Measurements from ENCODE around the gene ERG. TPM values are rescaled to one million over a fixed set of nuclear protein-coding genes. Genes with fewer than 3 reads are reported as not detected.

ERG gene
- total RNA-seq, 2 experiments from 2014 or later = not detected

DNA sequence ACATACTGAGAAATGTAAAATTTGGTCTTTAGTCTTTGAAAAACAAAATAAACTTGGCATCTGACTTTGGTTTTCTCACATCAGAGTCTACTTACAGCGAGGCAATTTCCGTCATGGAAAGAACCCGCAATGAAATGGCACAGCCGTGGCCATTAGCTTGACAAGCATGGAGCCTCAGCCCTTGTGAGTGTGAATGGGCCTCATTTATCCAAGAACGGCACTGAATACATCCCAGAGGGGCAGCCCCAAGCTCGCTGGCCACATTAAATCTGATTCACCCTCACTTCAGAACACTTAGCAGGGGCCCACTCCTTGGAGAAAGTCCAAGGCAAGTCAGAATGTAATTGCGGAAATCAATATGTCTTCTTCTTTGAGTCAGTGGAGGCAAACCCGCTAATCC lies 64.8 kb downstream of the ERG start:
- no peaks in the 10 kb centered on the region for H3K36me3 ChIP-seq (ENCODE audit: insufficient read depth, low read length)
- no peak overlapping the region for H3K4me2 ChIP-seq (ENCODE audit: low read length)
- H3K27ac ChIP-seq (ENCODE audit: low read depth, low read length, poor library complexity, severe bottlenecking) = no peak overlapping the region
- no peak for DNase-seq (ENCODE audit: low spot score)
- POLR2A ChIA-PET = no interaction called here
- no TSS peak for BruUV-seq (replicated peaks)
- H3K9me2 ChIP-seq (ENCODE audit: insufficient read depth, low read length) = no peaks in the 10 kb centered on the region
- H3K4me1 ChIP-seq (ENCODE audit: insufficient read depth, low read length, poor library complexity, severe bottlenecking) = no peaks in the 10 kb centered on the region
- TF ChIP-seq, protein P1, sequence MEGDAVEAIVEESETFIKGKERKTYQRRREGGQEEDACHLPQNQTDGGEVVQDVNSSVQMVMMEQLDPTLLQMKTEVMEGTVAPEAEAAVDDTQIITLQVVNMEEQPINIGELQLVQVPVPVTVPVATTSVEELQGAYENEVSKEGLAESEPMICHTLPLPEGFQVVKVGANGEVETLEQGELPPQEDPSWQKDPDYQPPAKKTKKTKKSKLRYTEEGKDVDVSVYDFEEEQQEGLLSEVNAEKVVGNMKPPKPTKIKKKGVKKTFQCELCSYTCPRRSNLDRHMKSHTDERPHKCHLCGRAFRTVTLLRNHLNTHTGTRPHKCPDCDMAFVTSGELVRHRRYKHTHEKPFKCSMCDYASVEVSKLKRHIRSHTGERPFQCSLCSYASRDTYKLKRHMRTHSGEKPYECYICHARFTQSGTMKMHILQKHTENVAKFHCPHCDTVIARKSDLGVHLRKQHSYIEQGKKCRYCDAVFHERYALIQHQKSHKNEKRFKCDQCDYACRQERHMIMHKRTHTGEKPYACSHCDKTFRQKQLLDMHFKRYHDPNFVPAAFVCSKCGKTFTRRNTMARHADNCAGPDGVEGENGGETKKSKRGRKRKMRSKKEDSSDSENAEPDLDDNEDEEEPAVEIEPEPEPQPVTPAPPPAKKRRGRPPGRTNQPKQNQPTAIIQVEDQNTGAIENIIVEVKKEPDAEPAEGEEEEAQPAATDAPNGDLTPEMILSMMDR (conservative IDR thresholded peaks at IDR 0.05; ENCODE audit: low read length) = no peak
- no peak for TF ChIP-seq EZH2phosphoT487 (IDR thresholded peaks at IDR 0.05; ENCODE audit: borderline replicate concordance, low read depth, low read length)
- CTCF ChIA-PET (ENCODE audit: unreplicated experiment) = no interaction called here
- H2AFZ ChIP-seq (ENCODE audit: low read length) = no peak overlapping the region
- intact Hi-C loops (cut with micrococcal nuclease; ENCODE audit: unreplicated experiment) = no loop called here
- no peaks in the 10 kb centered on the region for H3K79me2 ChIP-seq (ENCODE audit: insufficient read depth, low read depth, low read length)
- no peaks in the 10 kb centered on the region for H3K9me3 ChIP-seq (ENCODE audit: low read length)
- H4K20me1 ChIP-seq (ENCODE audit: insufficient read depth, low read length) = no peaks in the 10 kb centered on the region
- no peak overlapping the region for H3K4me3 ChIP-seq (ENCODE audit: low read depth, low read length, poor library complexity, severe bottlenecking)

DNA sequence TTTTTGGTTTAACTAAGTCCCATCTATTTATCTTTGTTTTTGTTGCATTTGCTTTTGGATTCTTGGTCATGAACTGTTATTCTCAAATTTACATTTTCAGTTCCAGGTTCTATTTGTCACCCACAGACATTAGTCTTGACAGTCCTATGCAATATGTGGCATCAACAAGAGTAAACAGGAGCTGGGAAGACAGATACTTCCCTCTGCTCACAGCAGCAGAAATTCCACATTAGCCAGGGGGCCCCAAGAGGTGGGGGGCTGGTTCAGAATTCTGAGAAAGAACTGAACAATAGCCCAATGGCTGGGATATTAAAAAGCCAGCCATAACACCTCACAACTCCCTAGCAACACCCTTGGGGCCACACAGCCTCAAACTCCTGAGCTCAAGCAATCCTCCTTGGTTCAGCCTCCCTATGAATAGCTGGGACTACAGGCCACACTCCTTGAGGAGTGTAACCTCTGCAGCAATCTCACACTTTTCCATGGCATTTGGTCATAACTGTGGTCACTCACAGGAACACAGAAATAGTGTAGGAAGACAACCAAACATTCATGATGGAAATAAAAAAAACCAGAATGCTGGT lies 67.8 kb downstream of the ERG start:
- Histone ChIP-seq H2AFZ (ENCODE audit: low read length) (no peak overlapping the region), H3K4me1 (ENCODE audit: insufficient read depth, low read length, poor library complexity, severe bottlenecking) (no peaks in the 10 kb centered on the region), H3K79me2 (ENCODE audit: insufficient read depth, low read depth, low read length) (no peaks in the 10 kb centered on the region), H3K9me3 (ENCODE audit: low read length) (no peaks in the 10 kb centered on the region), H4K20me1 (ENCODE audit: insufficient read depth, low read length) (no peaks in the 10 kb centered on the region), H3K27ac (ENCODE audit: low read depth, low read length, poor library complexity, severe bottlenecking) (no peak overlapping the region), H3K9me2 (ENCODE audit: insufficient read depth, low read length) (no peaks in the 10 kb centered on the region), H3K36me3 (ENCODE audit: insufficient read depth, low read length) (no peaks in the 10 kb centered on the region), H3K4me3 (ENCODE audit: low read depth, low read length, poor library complexity, severe bottlenecking) (no peak overlapping the region), H3K4me2 (ENCODE audit: low read length) (no peak overlapping the region)
- no peak for DNase-seq (ENCODE audit: low spot score)
- POLR2A ChIA-PET = no interaction called here
- TF ChIP-seq, protein P1 (conservative IDR thresholded peaks at IDR 0.05; ENCODE audit: low read length) = no peak
- no peak for TF ChIP-seq EZH2phosphoT487 (IDR thresholded peaks at IDR 0.05; ENCODE audit: borderline replicate concordance, low read depth, low read length)
- CTCF ChIA-PET (ENCODE audit: unreplicated experiment) = no interaction called here
- intact Hi-C loops (cut with micrococcal nuclease; ENCODE audit: unreplicated experiment) = no loop called here
- BruUV-seq (replicated peaks) = no TSS peak

DNA sequence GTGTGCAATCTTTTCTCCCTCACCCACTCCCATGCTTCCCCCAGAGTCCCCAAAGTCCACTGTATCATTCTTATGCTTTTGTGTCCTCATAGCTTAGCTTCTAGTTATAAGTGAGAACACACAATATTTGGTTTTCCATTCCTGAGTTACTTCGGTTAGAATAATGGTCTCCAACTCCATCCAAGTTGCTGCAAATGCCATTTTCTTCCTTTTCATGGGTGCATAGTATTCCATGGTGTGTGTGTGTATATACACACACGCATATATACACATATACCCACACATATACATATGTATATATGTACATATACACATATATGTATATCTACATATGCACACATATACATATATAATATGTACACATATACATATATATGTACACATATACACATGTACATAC lies 69.3 kb downstream of the ERG start:
- TF ChIP-seq EZH2phosphoT487 (IDR thresholded peaks at IDR 0.05; ENCODE audit: borderline replicate concordance, low read depth, low read length) = no peak
- TF ChIP-seq, protein P1 (conservative IDR thresholded peaks at IDR 0.05; ENCODE audit: low read length) = no peak
- H4K20me1 ChIP-seq (ENCODE audit: insufficient read depth, low read length) = no peaks in the 10 kb centered on the region
- no peak for DNase-seq (ENCODE audit: low spot score)
- intact Hi-C loops (cut with micrococcal nuclease; ENCODE audit: unreplicated experiment) = no loop called here
- no peak overlapping the region for H3K27ac ChIP-seq (ENCODE audit: low read depth, low read length, poor library complexity, severe bottlenecking)
- no TSS peak for BruUV-seq (replicated peaks)
- no peaks in the 10 kb centered on the region for H3K9me2 ChIP-seq (ENCODE audit: insufficient read depth, low read length)
- H3K79me2 ChIP-seq (ENCODE audit: insufficient read depth, low read depth, low read length) = no peaks in the 10 kb centered on the region
- no peaks in the 10 kb centered on the region for H3K4me1 ChIP-seq (ENCODE audit: insufficient read depth, low read length, poor library complexity, severe bottlenecking)
- no peak overlapping the region for H3K4me2 ChIP-seq (ENCODE audit: low read length)
- H3K9me3 ChIP-seq (ENCODE audit: low read length) = no peaks in the 10 kb centered on the region
- no peak overlapping the region for H2AFZ ChIP-seq (ENCODE audit: low read length)
- POLR2A ChIA-PET = no interaction called here
- H3K4me3 ChIP-seq (ENCODE audit: low read depth, low read length, poor library complexity, severe bottlenecking) = no peak overlapping the region
- CTCF ChIA-PET (ENCODE audit: unreplicated experiment) = no interaction called here
- no peaks in the 10 kb centered on the region for H3K36me3 ChIP-seq (ENCODE audit: insufficient read depth, low read length)

All from OCI-LY7 (cell line).